Measurements from ENCODE around the gene DISP3. TPM values are rescaled to one million over a fixed set of nuclear protein-coding genes. Genes with fewer than 3 reads are reported as not detected.

DISP3 gene
- total RNA-seq, 4 donors from 2014 or later: 0.19 TPM; not detected in 3

GRCh38 chr1:11481019-11481418 lies 2.1 kb downstream of the DISP3 start:
- Histone ChIP-seq H3K36me3 (no peaks in the 10 kb centered on the region), H3K9me3 (no peaks in the 10 kb centered on the region), H3K4me1 (peaks cover 0 to 19% (median 5%) of the 10 kb centered on the region in 3 donors), H3K4me3 (no peak overlapping the region), H3K27ac (no peak overlapping the region), H3K27me3 (peaks cover 100% of the 10 kb centered on the region)
- WGBS, 2 donors (ENCODE audit: low coverage in 1 of 2): 38 to 57% methylated on average over 2 to 4 of the region's 4 CpGs
- no peak for TF ChIP-seq POLR2AphosphoS5 (IDR thresholded peaks at IDR 0.05)
- no peak for TF ChIP-seq POLR2A (IDR thresholded peaks at IDR 0.05)
- TF ChIP-seq EP300 (IDR thresholded peaks at IDR 0.05): no peak
- no peak for TF ChIP-seq CTCF (IDR thresholded peaks at IDR 0.05)
- no peak for ATAC-seq

GRCh38 chr1:11482198-11482597 lies 3.2 kb downstream of the DISP3 start:
- H3K4me1 ChIP-seq: peaks cover 0 to 19% (median 5%) of the 10 kb centered on the region in 3 donors
- ATAC-seq: no peak
- peaks cover 100% of the 10 kb centered on the region for H3K27me3 ChIP-seq
- no peak overlapping the region for H3K27ac ChIP-seq
- TF ChIP-seq CTCF (IDR thresholded peaks at IDR 0.05) (no peak), POLR2A (IDR thresholded peaks at IDR 0.05) (no peak), EP300 (IDR thresholded peaks at IDR 0.05) (no peak), POLR2AphosphoS5 (IDR thresholded peaks at IDR 0.05) (no peak)
- no peak overlapping the region for H3K4me3 ChIP-seq
- H3K36me3 ChIP-seq: no peaks in the 10 kb centered on the region
- no peaks in the 10 kb centered on the region for H3K9me3 ChIP-seq

- ATAC-seq: no peak
- H3K27ac ChIP-seq: no peak overlapping the region
- TF ChIP-seq POLR2A (IDR thresholded peaks at IDR 0.05) (no peak), CTCF (IDR thresholded peaks at IDR 0.05) (no peak), EP300 (IDR thresholded peaks at IDR 0.05) (no peak), POLR2AphosphoS5 (IDR thresholded peaks at IDR 0.05) (no peak)
- H3K36me3 ChIP-seq: no peaks in the 10 kb centered on the region
- peaks cover 100% of the 10 kb centered on the region for H3K27me3 ChIP-seq
- 57 to 71% methylated on average over 10 to 12 of the region's 18 CpGs for WGBS, 2 donors (ENCODE audit: low coverage in 1 of 2)
- H3K4me3 ChIP-seq: no peak overlapping the region
- H3K4me1 ChIP-seq: peaks cover 0 to 19% (median 5%) of the 10 kb centered on the region in 3 donors
- H3K9me3 ChIP-seq: no peaks in the 10 kb centered on the region
Measured at GRCh38 chr1:11482701-11483479, 3.9 kb downstream of the DISP3 start.

GRCh38 chr1:11483581-11484320 lies 4.8 kb downstream of the DISP3 start:
- TF ChIP-seq EP300 (IDR thresholded peaks at IDR 0.05) (no peak), POLR2AphosphoS5 (IDR thresholded peaks at IDR 0.05) (no peak), CTCF (IDR thresholded peaks at IDR 0.05) (no peak), POLR2A (IDR thresholded peaks at IDR 0.05) (no peak)
- WGBS, 2 donors (ENCODE audit: low coverage in 1 of 2): 66 to 67% methylated on average over 3 to 5 of the region's 10 CpGs
- no peak for ATAC-seq

More at GRCh38 chr1:11483581-11484320, 4.8 kb downstream of the DISP3 start:
- peaks cover 0 to 15% (median 5%) of the 10 kb centered on the region in 3 donors for H3K4me1 ChIP-seq
- H3K9me3 ChIP-seq: no peaks in the 10 kb centered on the region
- no peak overlapping the region for H3K27ac ChIP-seq
- peaks cover 100% of the 10 kb centered on the region for H3K27me3 ChIP-seq
- no peaks in the 10 kb centered on the region for H3K36me3 ChIP-seq
- H3K4me3 ChIP-seq: no peak overlapping the region
